ENCODE data around the gene GRM8.

GRCh38 chr7:126806614-126807013, 446.1 kb downstream of the GRM8 start:
- TF ChIP-seq LEF1 (IDR thresholded peaks at IDR 0.05; ENCODE audit: borderline replicate concordance): no peak
- TF ChIP-seq BHLHE40 (IDR thresholded peaks at IDR 0.05; ENCODE audit: borderline replicate concordance): no peak
- TF ChIP-seq FOXA1 (IDR thresholded peaks at IDR 0.05): no peak
- TF ChIP-seq NFRKB (IDR thresholded peaks at IDR 0.05): no peak
- no peak for TF ChIP-seq ZNF384 (IDR thresholded peaks at IDR 0.05)
- no peak for TF ChIP-seq L3MBTL2 (conservative IDR thresholded peaks at IDR 0.05)
- TF ChIP-seq HDGF (IDR thresholded peaks at IDR 0.05; ENCODE audit: borderline replicate concordance): no peak
- TF ChIP-seq FOXM1 (IDR thresholded peaks at IDR 0.05; ENCODE audit: borderline replicate concordance): no peak
- no peak for TF ChIP-seq ARNT (IDR thresholded peaks at IDR 0.05)
- no peak for TF ChIP-seq TARDBP (IDR thresholded peaks at IDR 0.05)
- TF ChIP-seq ELF4 (IDR thresholded peaks at IDR 0.05): no peak
- no peak for TF ChIP-seq PKNOX1 (IDR thresholded peaks at IDR 0.05)
- TF ChIP-seq FOXK2 (IDR thresholded peaks at IDR 0.05): no peak
- no peak for TF ChIP-seq CTBP1 (IDR thresholded peaks at IDR 0.05; ENCODE audit: borderline replicate concordance)

All from HEK293T (cell line).